Right renal pelvis (tissue), 4 donors: ENCODE measurements around the gene NSD1. TPM values are rescaled to one million over a fixed set of nuclear protein-coding genes. Genes with fewer than 3 reads are reported as not detected.
A peak's percentile ranks its signal among the peaks of the same experiment; 100 is the strongest.
"Not testable (repeated sequence)": the region's sequence is repeated elsewhere in the genome, so short reads cannot be mapped to it uniquely, and the experiment has no call there.

Experiments used
- DNase-seq, 4 donors: peaks; one replicate each; pipeline ENCODE4 v3.0.0-alpha.2; 2013; ENCODE audit warnings: low read depth in 4 of 4, low spot score in 3 of 4, missing footprints in 1 of 4
- polyA plus RNA-seq, 4 donors: library from polyadenylated mRNA; unstranded; fragments of 120-200 nt; gene quantifications; one replicate each; pipeline ENCODE4 v1.2.1, GENCODE V29; 2013; ENCODE audit not compliant: insufficient read length in 4 of 4

Gene NSD1
- polyA plus RNA-seq, 4 donors = 60.5 to 67.0 (median 64.6) TPM

DNA sequence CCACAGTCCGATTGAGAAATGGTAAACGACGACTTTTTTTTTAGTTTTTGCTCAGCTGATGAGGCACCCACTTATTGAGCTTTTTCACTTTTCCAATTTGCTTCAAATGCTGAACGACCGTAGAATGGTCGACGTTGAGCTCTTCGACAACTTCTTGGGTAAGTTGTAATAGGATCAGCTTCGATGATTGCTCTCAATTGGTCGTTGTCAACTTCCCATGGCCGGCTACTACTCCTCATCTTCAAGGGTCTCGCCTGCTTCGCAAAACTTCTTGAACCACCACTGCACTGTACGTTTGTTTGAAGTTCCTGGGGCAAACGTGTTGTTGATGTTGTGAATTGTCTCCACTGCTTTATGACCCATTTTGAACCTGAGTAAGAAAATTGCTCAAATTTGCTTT is 35.7 kb downstream of the NSD1 start:
- DNase-seq = no peak

DNA sequence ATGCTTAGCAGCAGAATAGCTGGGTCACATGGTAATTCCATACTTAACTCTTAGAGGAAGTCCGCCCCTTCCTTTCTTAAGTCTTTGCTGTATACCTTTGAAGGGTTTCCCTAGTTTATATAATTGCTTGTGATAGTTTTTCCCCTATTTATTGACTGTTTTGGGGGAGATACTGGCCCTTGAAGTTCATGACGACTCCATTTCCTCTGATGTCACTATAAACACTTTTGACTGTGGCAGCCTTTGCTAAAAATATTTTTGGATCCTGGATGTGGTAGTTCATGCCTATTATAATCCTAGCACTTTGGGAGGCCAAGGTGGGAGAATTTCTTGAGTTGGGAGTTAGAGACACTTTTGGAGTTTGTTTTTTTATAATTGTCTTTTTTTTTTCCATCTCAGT is 38.4 kb downstream of the NSD1 start:
- no peak for DNase-seq

DNA sequence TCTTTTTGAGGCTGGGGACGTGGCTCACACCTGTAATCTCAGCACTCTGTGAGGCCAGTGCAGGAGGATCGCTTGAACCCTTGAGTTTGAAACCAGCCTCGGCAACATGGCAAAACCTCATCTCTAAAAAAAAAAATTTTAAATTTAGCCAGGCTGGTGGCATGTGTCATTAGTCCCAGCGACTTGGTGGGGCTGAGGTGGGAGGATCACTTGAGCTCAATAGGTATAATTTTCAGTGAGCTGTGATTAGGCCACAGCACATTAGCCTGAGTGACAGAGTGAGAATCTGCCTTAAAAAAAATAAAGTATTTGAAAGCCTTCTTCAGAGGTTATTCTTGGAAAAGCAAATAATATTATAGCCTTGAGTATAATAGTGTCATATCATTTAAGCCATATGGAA is 41.8 kb downstream of the NSD1 start:
- no peak for DNase-seq

GRCh38 chr5:177176175-177176711 is 42.7 kb downstream of the NSD1 start:
- DNase-seq = no peak

DNA sequence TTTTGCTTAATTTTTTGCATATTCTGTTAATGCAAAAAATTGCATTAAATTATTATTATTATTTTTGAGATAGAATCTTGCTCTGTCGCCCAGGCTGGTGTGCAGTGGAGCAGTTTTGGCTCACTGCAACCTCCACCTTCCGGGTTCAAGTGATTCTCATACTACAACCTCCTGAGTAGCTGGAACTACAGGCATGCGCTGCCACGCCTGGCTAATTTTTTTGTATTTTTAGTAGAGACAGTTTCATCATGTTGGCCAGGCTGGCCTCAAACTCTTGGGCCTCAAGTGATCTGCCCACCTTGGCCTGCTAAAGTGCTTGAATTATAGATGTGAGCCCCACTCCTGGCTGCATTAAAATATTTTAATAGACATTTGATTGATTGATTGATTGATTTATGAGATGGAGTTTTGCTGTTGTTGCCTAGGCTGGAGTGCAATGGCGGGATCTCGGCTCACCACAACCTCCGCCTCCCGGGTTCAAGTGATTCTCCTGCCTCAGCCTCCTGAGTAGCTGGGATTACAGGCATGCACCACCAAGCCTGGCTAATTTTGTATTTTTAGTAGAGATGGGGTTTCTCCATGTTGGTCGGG is 44.4 kb downstream of the NSD1 start:
- not testable (repeated sequence) for DNase-seq

- DNase-seq = no peak
Measured at GRCh38 chr5:177178733-177179304, 45.2 kb downstream of the NSD1 start.

DNA sequence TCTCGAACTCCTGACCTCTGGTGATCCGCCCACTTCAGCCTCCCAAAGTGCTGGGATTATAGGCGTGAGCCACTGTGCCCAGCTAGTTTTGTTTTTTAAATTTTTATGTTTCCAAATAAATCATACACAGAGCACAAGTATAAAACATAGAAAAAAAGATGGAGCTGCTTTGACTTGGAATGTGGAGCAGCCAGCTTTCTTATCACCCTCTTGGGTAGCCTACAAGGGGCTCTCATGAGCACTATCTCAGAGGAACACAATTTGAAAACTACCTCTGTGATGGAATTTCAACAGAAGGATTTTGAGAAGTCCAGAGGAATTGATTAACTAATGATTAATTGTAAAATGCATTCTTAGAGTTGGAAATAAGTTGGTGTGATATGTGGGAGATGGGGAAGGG is 45.9 kb downstream of the NSD1 start:
- DNase-seq = no peak

DNA sequence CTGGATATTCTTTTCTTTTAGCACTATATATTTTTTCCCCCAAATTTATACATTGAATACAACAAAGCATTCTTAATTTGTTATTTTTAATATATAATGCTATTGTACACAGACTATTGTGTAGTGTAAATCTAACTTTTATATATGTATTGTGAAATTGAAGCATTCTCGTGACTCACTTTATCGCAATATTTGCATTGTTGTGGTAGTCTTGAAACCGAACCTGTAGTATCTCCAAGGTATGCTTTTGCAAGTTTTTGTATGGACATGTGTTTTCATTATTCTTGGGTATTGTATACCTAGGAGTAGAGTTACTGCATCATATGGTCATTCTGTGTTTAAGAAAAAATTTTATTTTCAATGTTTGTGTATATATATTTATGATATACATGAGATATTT is 49.6 kb downstream of the NSD1 start:
- DNase-seq = no peak

DNA sequence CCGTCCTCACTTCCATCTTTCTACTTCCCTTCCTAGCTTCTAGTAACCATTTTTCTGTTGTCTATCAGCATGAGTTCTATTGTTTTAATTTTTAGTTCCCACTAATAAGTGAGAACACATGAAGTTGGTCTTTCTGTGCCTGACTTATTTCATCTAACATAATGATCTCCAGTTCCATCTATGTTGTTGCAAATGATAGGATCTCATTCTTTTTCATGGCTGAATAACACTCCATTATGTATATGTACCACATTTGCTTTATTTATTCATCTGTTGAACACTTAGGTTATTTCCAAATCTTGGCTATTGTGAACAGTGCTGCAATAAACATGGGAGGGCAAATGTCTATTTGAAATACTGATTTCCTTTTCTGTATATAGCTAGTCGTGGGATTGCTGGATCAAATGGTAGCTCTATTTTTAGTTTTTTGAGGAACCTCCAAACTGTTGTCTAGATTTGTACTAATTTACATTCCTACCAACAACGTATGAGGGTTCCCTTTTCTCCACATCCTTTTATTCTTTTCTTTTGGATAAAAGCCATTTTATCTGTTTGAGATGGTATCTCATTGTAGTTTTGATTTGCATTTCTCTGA is 50.3 kb downstream of the NSD1 start:
- no peak for DNase-seq

DNA sequence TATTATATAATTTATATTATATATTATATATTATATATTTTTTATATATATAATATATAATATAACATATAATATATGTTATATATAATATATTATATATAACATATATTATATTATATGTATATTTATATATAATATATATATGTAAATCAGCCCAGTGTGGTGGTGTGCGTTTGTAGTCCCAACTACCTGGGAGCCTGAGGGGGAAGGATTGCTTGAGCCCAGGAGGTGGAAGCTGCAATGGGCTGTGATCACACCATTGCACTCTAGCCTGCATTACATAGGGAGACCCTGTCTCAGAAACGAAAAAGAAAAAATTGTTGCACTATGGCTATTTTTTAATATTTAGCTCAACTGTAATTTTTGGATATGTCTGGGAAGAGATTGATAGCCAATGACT is 52.4 kb downstream of the NSD1 start:
- DNase-seq = no peak

DNA sequence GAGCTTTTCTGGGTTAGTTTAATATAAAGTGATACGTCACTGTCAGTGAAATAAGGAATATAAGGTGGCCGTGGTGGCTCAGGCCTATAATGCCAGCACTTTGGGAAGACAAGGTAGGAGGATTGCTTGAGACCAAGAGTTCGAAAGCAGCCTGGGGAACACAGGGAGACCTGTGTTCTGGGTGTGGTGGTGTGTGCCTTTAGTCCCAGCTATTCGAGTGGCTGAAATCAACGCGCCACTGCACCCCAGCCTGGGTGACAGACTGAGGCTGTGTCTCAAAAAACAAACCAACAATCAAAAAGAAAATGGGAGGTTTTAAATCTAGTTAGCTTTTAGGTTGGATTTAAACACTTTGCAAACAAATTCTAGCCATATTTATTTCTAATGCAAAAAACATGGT is 53.1 kb downstream of the NSD1 start:
- no peak for DNase-seq

DNA sequence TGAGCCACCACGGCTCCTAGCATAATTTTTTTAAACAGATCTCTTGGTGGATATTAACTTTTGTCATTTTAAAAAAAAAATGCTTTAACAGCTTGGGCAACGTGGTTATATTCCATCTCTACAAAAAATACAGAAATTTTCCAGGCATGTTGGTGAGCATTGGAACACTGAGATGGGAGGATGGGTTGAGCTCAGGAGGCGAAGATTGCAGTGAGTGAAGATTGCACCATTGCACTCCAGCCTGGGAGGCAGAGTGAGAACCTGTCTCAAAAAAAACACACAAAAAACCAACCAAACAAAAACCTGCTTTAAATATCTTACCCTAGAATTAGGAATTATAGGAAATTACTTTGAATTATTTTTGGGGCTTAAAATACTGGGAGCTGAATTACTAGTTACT is 55.2 kb downstream of the NSD1 start:
- DNase-seq = no peak

DNA sequence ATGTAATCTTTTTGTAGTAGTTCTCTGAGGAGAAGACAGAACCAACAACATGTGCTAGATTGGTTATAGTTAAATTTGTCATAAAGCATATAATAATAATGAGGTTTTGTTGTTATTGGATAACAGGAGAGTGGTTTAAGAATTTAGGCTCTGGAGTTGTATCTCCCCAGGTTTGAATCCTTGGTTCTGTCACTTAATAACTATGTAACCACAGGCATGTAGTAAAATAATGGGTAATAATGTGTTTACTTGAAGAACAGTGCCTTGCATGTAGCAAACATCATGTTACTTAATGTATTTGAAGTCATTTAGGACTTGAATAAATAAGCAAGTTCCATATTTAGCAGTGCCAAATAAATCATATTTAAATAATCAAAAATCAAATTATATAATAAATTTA is 55.8 kb downstream of the NSD1 start:
- DNase-seq = no peak

- DNase-seq = no peak
Measured at GRCh38 chr5:177189965-177190364, 56.4 kb downstream of the NSD1 start.

DNA sequence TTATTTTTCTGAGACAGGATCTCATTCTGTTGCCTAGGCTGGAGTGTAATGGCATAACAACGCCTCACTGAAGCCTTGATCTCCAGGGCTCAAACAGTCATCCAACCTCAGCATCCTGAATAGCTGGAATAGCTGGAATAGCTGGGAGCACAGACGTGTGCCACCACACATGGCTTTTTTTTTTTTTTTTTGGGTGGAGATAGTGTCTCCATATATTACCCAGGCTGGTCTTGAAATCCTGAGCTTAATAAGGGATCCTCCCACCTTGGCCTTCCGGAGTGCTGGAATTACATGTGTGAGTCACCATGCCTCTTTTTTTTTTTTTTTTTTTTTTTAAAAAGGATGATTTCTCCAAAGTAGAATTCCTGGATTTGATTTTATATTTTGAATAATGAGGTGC is 60.7 kb downstream of the NSD1 start:
- DNase-seq = peak in 2 of 4 donors; percentile 15 to 16

- no peak for DNase-seq
Measured at GRCh38 chr5:177195307-177195952, 61.9 kb downstream of the NSD1 start.

DNA sequence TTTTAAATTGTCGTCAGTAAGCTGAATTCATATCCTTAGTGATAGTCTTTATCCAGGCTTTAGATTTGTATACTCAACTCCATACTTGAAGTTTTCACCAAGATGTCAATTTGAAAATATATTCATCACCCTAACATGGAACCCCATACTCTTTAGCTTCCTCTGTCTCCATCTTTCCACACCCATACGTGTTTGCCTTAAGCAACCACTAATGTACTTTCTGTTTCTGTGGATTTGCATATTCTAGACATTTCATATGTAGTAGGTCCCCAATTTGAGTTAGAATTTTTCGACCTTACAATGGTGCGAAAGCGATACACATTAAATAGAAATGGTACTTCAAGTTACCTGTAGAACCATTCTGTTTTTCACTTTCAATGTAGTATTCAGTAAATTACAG is 65.2 kb downstream of the NSD1 start:
- DNase-seq = no peak

DNA sequence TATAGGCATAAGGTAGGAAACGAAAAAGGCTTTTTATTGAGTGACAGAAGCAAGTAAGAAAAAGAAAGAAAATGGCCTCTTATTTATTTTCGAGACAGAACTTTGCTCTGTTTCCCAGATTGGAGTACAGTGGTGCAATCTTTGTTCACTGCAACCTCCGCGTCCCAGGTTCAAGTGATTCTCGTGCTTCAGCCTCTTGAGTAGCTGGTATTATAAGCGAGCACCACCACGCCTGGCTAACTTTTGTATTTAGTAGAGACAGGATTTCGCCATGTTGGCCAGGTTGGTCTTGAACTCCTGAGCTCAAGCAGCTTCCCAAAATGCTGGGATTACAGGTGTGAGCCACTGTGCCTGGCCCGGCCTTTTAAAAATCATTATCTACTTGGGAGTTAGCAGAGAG is 70.7 kb downstream of the NSD1 start:
- DNase-seq = no peak

- DNase-seq = no peak
Measured at GRCh38 chr5:177209610-177210009, 76.0 kb downstream of the NSD1 start.

GRCh38 chr5:177212242-177212641 is 78.7 kb downstream of the NSD1 start:
- no peak for DNase-seq

DNA sequence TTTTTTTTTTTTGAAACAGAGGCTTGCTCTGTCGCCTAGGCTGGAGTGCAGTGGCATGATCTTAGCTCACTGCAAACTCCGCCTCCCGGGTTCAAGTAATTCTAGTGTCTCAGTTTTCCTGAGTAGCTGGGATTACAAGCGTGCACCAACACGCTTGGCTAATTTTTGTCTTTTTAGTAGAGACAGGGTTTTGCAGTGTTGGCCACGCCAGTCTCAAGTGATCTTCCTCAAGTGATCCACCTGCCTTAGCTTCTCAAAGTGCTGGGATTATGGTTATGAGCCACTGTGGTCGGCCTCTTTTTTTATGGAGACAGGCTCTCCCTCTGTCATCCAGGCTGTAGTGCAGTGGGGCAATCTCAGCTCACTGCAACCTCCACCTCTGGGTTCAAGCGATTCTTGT is 87.0 kb downstream of the NSD1 start:
- no peak for DNase-seq

DNA sequence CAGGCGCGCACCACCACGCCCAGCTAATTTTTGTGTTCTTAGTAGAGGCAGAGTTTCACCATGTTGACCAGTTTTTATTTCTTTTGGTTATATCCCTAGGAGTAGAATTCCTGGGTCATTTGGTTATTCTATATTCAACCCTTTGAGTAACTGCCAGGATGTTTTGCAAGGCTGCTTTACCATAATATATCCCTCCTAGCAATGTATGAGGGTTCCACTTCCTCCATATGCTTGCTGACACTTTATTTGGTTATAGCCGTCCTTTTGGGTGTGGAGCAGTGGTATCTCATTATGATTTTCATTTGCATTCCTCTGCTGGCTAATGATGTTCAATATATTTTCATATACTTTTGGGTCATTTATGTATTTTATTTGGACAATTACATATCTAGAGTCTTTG is 88.7 kb downstream of the NSD1 start:
- DNase-seq = no peak
